ENCODE data around the gene BNIP3. TPM values are rescaled to one million over a fixed set of nuclear protein-coding genes. Genes with fewer than 3 reads are reported as not detected.
"Not testable (repeated sequence)": the region's sequence is repeated elsewhere in the genome, so short reads cannot be mapped to it uniquely, and the experiment has no call there.

BNIP3 gene
- total RNA-seq, 1 donor from 2014 or later, result 57.3 TPM

DNA sequence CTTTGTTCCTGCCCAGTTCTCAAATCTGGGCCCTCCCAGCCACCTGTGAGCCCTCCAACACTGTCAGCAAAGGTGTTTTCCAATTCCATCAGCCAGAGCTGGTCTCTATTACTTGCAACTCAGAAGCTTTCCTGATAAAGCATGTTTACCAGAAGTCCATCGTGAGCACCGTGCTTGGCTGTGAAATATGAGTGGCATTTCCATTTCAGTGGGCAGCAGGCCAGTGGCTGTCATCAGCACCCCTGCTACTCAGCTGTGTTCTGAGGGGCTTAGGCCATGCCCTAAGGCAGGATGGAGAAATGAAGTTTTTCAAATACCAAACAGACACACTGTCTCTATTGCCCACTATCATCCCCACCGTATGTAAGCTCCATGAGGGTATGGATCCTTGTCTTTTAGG, 12.7 kb upstream of the BNIP3 start:
- no peaks in the 10 kb centered on the region for H3K27me3 ChIP-seq (ENCODE audit: control insufficient read depth, insufficient read depth, low read length)
- no peak overlapping the region for H3K4me3 ChIP-seq (ENCODE audit: low read depth, low read length)
- H3K36me3 ChIP-seq (ENCODE audit: control insufficient read depth, insufficient read depth, low read length), result no peaks in the 10 kb centered on the region
- no peak for TF ChIP-seq CTCF (IDR thresholded peaks at IDR 0.05; ENCODE audit: insufficient read depth, low read length, poor library complexity, severe bottlenecking)
- DNase-seq (ENCODE audit: low read depth), result no peak

DNA sequence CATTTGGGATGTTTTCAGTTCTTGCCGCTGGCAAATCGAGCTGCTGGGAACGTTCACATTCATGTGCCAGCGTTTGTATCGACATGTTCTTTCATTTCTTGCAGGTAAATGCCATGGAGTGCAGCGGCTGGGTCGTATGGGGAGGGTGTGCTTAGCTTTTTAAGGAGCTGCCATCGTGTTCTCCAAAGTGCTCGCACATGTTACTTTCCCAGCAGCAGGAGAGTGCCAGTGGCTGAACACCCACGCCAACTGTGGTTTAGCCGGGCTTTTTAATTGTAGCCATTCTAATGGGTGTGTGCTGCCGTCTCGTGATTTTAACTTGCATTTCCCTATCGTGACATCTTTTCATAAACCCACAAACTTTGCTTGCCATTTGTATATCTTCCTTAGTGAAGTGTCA, 11.6 kb upstream of the BNIP3 start:
- DNase-seq (ENCODE audit: low read depth), result no peak
- no peaks in the 10 kb centered on the region for H3K36me3 ChIP-seq (ENCODE audit: control insufficient read depth, insufficient read depth, low read length)
- H3K27me3 ChIP-seq (ENCODE audit: control insufficient read depth, insufficient read depth, low read length), result no peaks in the 10 kb centered on the region
- no peak for TF ChIP-seq CTCF (IDR thresholded peaks at IDR 0.05; ENCODE audit: insufficient read depth, low read length, poor library complexity, severe bottlenecking)
- no peak overlapping the region for H3K4me3 ChIP-seq (ENCODE audit: low read depth, low read length)

DNA sequence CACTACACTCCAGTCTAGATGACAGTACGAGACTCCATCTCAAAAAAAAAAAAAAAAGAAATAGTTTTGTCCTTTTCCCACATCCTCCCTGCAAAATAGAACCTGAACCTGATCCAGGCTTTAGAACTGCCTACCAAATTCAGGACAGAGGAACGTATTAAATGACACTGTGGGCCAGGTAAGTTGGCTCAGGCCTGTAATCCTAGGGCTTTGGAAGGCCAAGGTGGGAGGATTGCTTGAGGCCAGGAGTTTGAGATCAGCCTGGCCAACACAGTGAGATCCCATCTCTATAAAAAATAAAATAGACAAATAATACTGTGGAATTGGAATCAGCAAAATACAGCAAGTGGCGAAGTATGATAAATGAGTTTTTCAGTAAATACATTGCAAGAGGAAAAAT, 10.0 kb upstream of the BNIP3 start:
- DNase-seq (ENCODE audit: low read depth), result no peak
- H3K4me3 ChIP-seq (ENCODE audit: low read depth, low read length), result no peak overlapping the region
- H3K36me3 ChIP-seq (ENCODE audit: control insufficient read depth, insufficient read depth, low read length), result no peaks in the 10 kb centered on the region
- TF ChIP-seq CTCF (IDR thresholded peaks at IDR 0.05; ENCODE audit: insufficient read depth, low read length, poor library complexity, severe bottlenecking), result no peak
- no peaks in the 10 kb centered on the region for H3K27me3 ChIP-seq (ENCODE audit: control insufficient read depth, insufficient read depth, low read length)

- H3K4me3 ChIP-seq (ENCODE audit: low read depth, low read length); DNase-seq (ENCODE audit: low read depth); H3K27me3 ChIP-seq (ENCODE audit: control insufficient read depth, insufficient read depth, low read length); H3K36me3 ChIP-seq (ENCODE audit: control insufficient read depth, insufficient read depth, low read length): not testable (repeated sequence)
These were observed 6.1 kb upstream of the BNIP3 start for GRCh38 chr10:131987786-131988185.

- not testable (repeated sequence) for H3K27me3 ChIP-seq (ENCODE audit: control insufficient read depth, insufficient read depth, low read length); H3K36me3 ChIP-seq (ENCODE audit: control insufficient read depth, insufficient read depth, low read length); H3K4me3 ChIP-seq (ENCODE audit: low read depth, low read length)
These were observed 5.6 kb upstream of the BNIP3 start for GRCh38 chr10:131987301-131987700.

DNA sequence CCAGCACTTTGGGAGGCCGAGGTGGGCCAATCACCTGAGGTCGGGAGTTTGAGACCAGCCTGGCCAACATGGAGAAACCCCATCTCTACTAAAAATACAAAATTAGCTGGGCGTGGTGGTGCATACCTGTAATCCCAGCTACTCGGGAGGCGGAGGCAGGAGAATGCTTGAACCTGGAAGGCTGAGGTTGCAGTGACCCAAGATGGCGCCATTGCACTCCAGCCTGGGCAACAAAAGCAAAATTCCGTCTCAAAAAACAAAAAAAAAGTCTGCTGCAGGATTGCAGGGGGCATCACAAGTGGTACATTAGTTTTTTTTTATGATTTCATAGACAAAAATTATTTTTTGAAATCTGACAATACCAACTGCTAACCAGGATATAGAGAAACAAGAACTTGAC, 5.1 kb upstream of the BNIP3 start:
- H3K36me3 ChIP-seq (ENCODE audit: control insufficient read depth, insufficient read depth, low read length); H3K27me3 ChIP-seq (ENCODE audit: control insufficient read depth, insufficient read depth, low read length); DNase-seq (ENCODE audit: low read depth); H3K4me3 ChIP-seq (ENCODE audit: low read depth, low read length): not testable (repeated sequence)

More at GRCh38 chr10:131987301-131987700, 5.6 kb upstream of the BNIP3 start:
- not testable (repeated sequence) for DNase-seq (ENCODE audit: low read depth)

GRCh38 chr10:131983780-131984179, 2.1 kb upstream of the BNIP3 start:
- no peak for TF ChIP-seq CTCF (IDR thresholded peaks at IDR 0.05; ENCODE audit: insufficient read depth, low read length, poor library complexity, severe bottlenecking)
- H3K36me3 ChIP-seq (ENCODE audit: control insufficient read depth, insufficient read depth, low read length), result no peaks in the 10 kb centered on the region
- H3K27me3 ChIP-seq (ENCODE audit: control insufficient read depth, insufficient read depth, low read length), result no peaks in the 10 kb centered on the region
- DNase-seq (ENCODE audit: low read depth), result peak; percentile 44
- H3K4me3 ChIP-seq (ENCODE audit: low read depth, low read length), result no peak overlapping the region

All from kidney epithelial cell (primary cell).